B cell (primary cell): Measurements from ENCODE around the gene TUG1. TPM values are rescaled to one million over a fixed set of nuclear protein-coding genes. Genes with fewer than 3 reads are reported as not detected.

Source experiments
- ATAC-seq: fragments of 200-7000 bp; cut with Tn5 transposase; one replicate; pipeline ENCODE4 v1.10.0; 2021; ENCODE audit warnings: low read depth, mild to moderate bottlenecking, moderate number of reproducible peaks, moderate library complexity
- CTCF ChIA-PET: fragments of 350-600 bp; sonication (Branson Sonifier 250); formaldehyde crosslinking; loops from one replicate; lab custom pipeline; 2021; ENCODE audit warnings: antibody characterized with exemption, inconsistent platforms; lab: Charles Lee
- POLR2A ChIA-PET: fragments of 350-600 bp; sonication (Branson Sonifier 250); formaldehyde crosslinking; loops from one replicate; lab custom pipeline; 2021; ENCODE audit warnings: antibody characterized with exemption; lab: Charles Lee
- DNase-seq: peaks from one replicate; pipeline ENCODE4 v3.0.0; 2013
- H2AFZ ChIP-seq: 2 replicates; pipeline ENCODE4 v1.6.1; 2012; ENCODE audit warnings: mild to moderate bottlenecking, low read depth, low read length; ENCODE audit not compliant: insufficient read depth, poor library complexity, severe bottlenecking
- H3K27ac ChIP-seq, 2 donors: 1 replicate in 1 of 2; 2 replicates in 1 of 2; pipeline ENCODE4 v1.5.1; 2012 to 2013; ENCODE audit warnings: low read length in 2 of 2, mild to moderate bottlenecking in 2 of 2, moderate library complexity in 1 of 2
- H3K27me3 ChIP-seq, 4 experiments: fragments of 200-600 bp in 1 of 4; sonication (generic) in 1 of 4; replicated peaks in 1 of 4; 1 replicate in 2 of 4; 2 replicates in 2 of 4; pipeline versions ENCODE4 v1.6.1 to v1.7.0; 2013 to 2016; ENCODE audit warnings: low read length in 3 of 4, mild to moderate bottlenecking in 2 of 4, mixed read lengths in 1 of 4, moderate library complexity in 1 of 4; ENCODE audit not compliant: insufficient read depth in 4 of 4, control insufficient read depth in 3 of 4; ENCODE audit errors: control extremely low read depth in 1 of 4
- H3K36me3 ChIP-seq, 2 experiments: replicated peaks in 1 of 2; 1 replicate in 1 of 2; 2 replicates in 1 of 2; pipeline versions ENCODE4 v1.6.1 to v1.7.1; 2013; ENCODE audit warnings: low read length in 1 of 2; ENCODE audit not compliant: insufficient read depth in 2 of 2, control insufficient read depth in 1 of 2; ENCODE audit errors: control extremely low read depth in 1 of 2, extremely low read depth in 1 of 2
- H3K4me1 ChIP-seq, 2 donors: fragments of 200-600 bp in 1 of 2; sonication (generic) in 1 of 2; 1 replicate in 1 of 2; 2 replicates in 1 of 2; pipeline versions ENCODE4 v1.5.1 to v1.6.1; 2013 to 2017; ENCODE audit warnings: low read length in 2 of 2; ENCODE audit not compliant: control insufficient read depth in 2 of 2, insufficient read depth in 2 of 2
- H3K4me2 ChIP-seq: replicated peaks from 2 replicates; pipeline ENCODE3; 2012; ENCODE audit warnings: mild to moderate bottlenecking, low read depth, low read length; ENCODE audit not compliant: poor library complexity, severe bottlenecking
- H3K4me3 ChIP-seq, 5 experiments: fragments of 200-600 bp in 1 of 5; sonication (generic) in 1 of 5; 1 replicate in 3 of 5; 2 replicates in 2 of 5; pipeline versions ENCODE4 v1.5.1 to v1.7.0; 2011 to 2016; ENCODE audit warnings: low read length in 4 of 5, mild to moderate bottlenecking in 4 of 5, low read depth in 2 of 5, control low read depth in 1 of 5, moderate library complexity in 1 of 5; ENCODE audit not compliant: insufficient read depth in 1 of 5; ENCODE audit errors: control extremely low read depth in 1 of 5, extremely low read depth in 1 of 5
- H3K79me2 ChIP-seq: fragments of 200-600 bp; sonication (generic); one replicate; pipeline ENCODE4 v1.6.0; 2016; ENCODE audit warnings: low read length; ENCODE audit not compliant: control insufficient read depth, insufficient read depth
- H3K9ac ChIP-seq: fragments of 200-600 bp; sonication (generic); 2 replicates; pipeline ENCODE4 v1.6.1; 2017; ENCODE audit warnings: mild to moderate bottlenecking, low read length, moderate library complexity
- H3K9me3 ChIP-seq, 3 donors: one replicate each; pipeline versions ENCODE4 v1.6.1 to v1.7.1; 2013; ENCODE audit warnings: low read length in 2 of 3; ENCODE audit not compliant: control insufficient read depth in 2 of 3, insufficient read depth in 1 of 3; ENCODE audit errors: control extremely low read depth in 1 of 3
- H4K20me1 ChIP-seq: 2 replicates; pipeline ENCODE4 v1.6.0; 2012; ENCODE audit warnings: mild to moderate bottlenecking, low read length; ENCODE audit not compliant: insufficient read depth, control insufficient read depth, poor library complexity, severe bottlenecking
- H3K27ac Mint-ChIP-seq: one replicate; pipeline ENCODE4 v1.8.0; 2021; ENCODE audit warnings: mixed read lengths
- H3K27me3 Mint-ChIP-seq: one replicate; pipeline ENCODE4 v1.8.0; 2021; ENCODE audit warnings: mixed read lengths
- H3K4me1 Mint-ChIP-seq: one replicate; pipeline ENCODE4 v1.8.0; 2021; ENCODE audit warnings: mixed read lengths
- H3K4me3 Mint-ChIP-seq: one replicate; pipeline ENCODE4 v1.8.0; 2021; ENCODE audit warnings: mixed read lengths
- H3K9me3 Mint-ChIP-seq: one replicate; pipeline ENCODE4 v1.8.0; 2022; ENCODE audit warnings: mixed read lengths; ENCODE audit not compliant: insufficient read depth
- EZH2 ChIP-seq: IDR thresholded peaks from 2 replicates; pipeline ENCODE4 v1.6.1; 2012; ENCODE audit warnings: borderline replicate concordance, low read depth, mild to moderate bottlenecking, moderate library complexity, low read length; ENCODE audit not compliant: insufficient read depth, poor library complexity, severe bottlenecking
- WGBS: methylation state at CpG from one replicate; pipeline ENCODE4 v1.1.5; 2013; ENCODE audit warnings: missing lambda C conversion rate; ENCODE audit not compliant: insufficient coverage; 5-methylcytosine and 5-hydroxymethylcytosine counted together
- intact Hi-C: fragments of 100-400 bp; cut with micrococcal nuclease; formaldehyde crosslinking; loops from one replicate; pipeline ENCODE4 v1.10.0; 2022
- polyA plus RNA-seq: library from polyadenylated mRNA; depleted of rRNA; stranded (reverse); fragments of >200 nt; gene quantifications from 2 replicates; pipeline ENCODE4 v1.2.3, GENCODE V29; 2012
- total RNA-seq, 2 donors: library from RNA; stranded (reverse); fragments of 120-200 nt in 1 of 2; gene quantifications; 1 replicate in 1 of 2; 2 replicates in 1 of 2; pipeline versions ENCODE4 v1.2.3 to v1.2.4, GENCODE V29; 2013 to 2022
- TF ChIP-seq, protein P1 (sequence below): fragments of 200-600 bp; IDR thresholded peaks from one replicate; pipeline ENCODE4 v1.8.0; 2022; ENCODE audit warnings: antibody characterized with exemption, mild to moderate bottlenecking

Gene TUG1
- total and polyA plus RNA-seq, 2 donors (not counting 1 experiment from before 2014, with no cell fraction given), result 78.9 to 110 TPM

DNA sequence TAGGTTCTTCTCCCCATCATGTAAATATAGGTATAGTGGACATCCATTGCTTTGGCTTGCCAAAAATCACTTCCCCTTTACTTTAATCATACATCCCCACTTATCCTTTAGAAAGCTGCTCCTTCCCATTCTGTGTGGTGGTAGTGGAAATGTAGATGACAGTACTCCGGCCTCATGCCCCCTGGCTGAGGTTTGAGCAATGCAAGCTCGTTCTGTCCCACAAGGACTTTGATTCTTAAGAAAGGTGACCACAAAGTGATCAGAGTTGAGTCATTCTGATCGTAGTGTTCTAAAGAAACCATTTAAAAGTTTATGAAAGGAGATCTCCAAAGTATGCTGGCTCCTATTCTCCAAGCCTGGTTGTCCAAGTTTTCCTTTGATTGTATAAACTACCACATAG is 10.9 kb downstream of the TUG1 start:
- Histone ChIP-seq H3K27ac (no peak overlapping the region), H3K9me3 (peaks cover 15 to 76% (median 22%) of the 10 kb centered on the region in 3 donors)
- CTCF ChIA-PET, result no interaction called here

DNA sequence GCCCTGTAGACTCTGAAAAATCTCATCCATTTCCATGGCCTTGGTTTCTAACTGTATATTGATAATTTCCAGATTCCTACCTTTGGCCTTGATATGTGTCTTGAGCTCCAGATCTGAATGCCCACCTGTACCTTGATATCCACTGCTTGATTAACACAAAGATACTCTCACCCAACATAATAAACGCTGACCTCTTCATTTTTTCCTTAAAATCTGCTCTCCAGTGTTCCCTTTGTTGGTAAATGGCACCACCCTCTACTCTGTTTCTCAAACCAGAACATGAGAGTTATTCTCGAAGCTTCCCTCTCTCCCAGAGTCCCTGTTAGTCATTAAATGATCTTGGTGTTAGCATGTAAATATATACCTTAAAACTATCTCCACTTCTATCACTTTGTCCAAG is 13.4 kb downstream of the TUG1 start:
- no peak for TF ChIP-seq EZH2
- TF ChIP-seq, protein P1, sequence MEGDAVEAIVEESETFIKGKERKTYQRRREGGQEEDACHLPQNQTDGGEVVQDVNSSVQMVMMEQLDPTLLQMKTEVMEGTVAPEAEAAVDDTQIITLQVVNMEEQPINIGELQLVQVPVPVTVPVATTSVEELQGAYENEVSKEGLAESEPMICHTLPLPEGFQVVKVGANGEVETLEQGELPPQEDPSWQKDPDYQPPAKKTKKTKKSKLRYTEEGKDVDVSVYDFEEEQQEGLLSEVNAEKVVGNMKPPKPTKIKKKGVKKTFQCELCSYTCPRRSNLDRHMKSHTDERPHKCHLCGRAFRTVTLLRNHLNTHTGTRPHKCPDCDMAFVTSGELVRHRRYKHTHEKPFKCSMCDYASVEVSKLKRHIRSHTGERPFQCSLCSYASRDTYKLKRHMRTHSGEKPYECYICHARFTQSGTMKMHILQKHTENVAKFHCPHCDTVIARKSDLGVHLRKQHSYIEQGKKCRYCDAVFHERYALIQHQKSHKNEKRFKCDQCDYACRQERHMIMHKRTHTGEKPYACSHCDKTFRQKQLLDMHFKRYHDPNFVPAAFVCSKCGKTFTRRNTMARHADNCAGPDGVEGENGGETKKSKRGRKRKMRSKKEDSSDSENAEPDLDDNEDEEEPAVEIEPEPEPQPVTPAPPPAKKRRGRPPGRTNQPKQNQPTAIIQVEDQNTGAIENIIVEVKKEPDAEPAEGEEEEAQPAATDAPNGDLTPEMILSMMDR, result no peak
- ChIA-PET CTCF (interaction anchor here (0.6 to 0.9 kb wide), 2 partner anchors 13 to 28 kb away, joined by 3 to 4 read pairs; partner anchors contain the start of gene TUG1), POLR2A (no interaction called here)
- Histone ChIP-seq H3K4me1 (no peaks in the 10 kb centered on the region), H3K79me2 (peaks cover 2% of the 10 kb centered on the region), H3K9me3 (peaks cover 9 to 66% (median 39%) of the 10 kb centered on the region in 3 donors), H3K27ac (no peak overlapping the region), H3K27me3 (no peaks in the 10 kb centered on the region), H3K4me2 (no peak overlapping the region), H3K36me3 (no peaks in the 10 kb centered on the region), H4K20me1 (no peaks in the 10 kb centered on the region), H3K9ac (no peak overlapping the region), H2AFZ (no peak overlapping the region), H3K4me3 (no peak overlapping the region)
- no peak overlapping the region for H3K27ac Mint-ChIP-seq
- H3K9me3 Mint-ChIP-seq, result peaks cover 21% of the 10 kb centered on the region
- H3K4me1 Mint-ChIP-seq, result no peaks in the 10 kb centered on the region
- 88% methylated on average over 1 of the region's 2 CpGs for WGBS
- ATAC-seq (no peak), DNase-seq (no peak)
- intact Hi-C loops, result no loop called here
- H3K4me3 Mint-ChIP-seq, result no peak overlapping the region
- H3K27me3 Mint-ChIP-seq, result no peaks in the 10 kb centered on the region

More for the DNA sequence above, 10.9 kb downstream of the TUG1 start:
- H3K4me1 ChIP-seq, result no peaks in the 10 kb centered on the region
- H3K27ac Mint-ChIP-seq, result no peak overlapping the region
- intact Hi-C loops, result loop anchor here (10.0 kb wide), 1 partner anchor 1435 kb away; the partner anchor contains the start of gene RTCB
- H3K36me3 ChIP-seq, result peaks cover 2 to 9% of the 10 kb centered on the region in 2 experiments
- H3K4me3 ChIP-seq, result no peak overlapping the region
- H3K27me3 Mint-ChIP-seq, result no peaks in the 10 kb centered on the region
- no peak overlapping the region for H3K4me3 Mint-ChIP-seq
- ATAC-seq (no peak), DNase-seq (no peak)
- H3K79me2 ChIP-seq, result peaks cover 17% of the 10 kb centered on the region
- peaks cover 9% of the 10 kb centered on the region for H3K4me1 Mint-ChIP-seq
- no peak for TF ChIP-seq EZH2
- POLR2A ChIA-PET, result no interaction called here
- no peaks in the 10 kb centered on the region for H3K27me3 ChIP-seq
- H4K20me1 ChIP-seq, result peaks cover 9% of the 10 kb centered on the region
- no peak overlapping the region for H2AFZ ChIP-seq
- 74% methylated on average over 3 of the region's 3 CpGs for WGBS
- H3K4me2 ChIP-seq, result no peak overlapping the region
- H3K9ac ChIP-seq, result no peak overlapping the region
- H3K9me3 Mint-ChIP-seq, result peaks cover 27% of the 10 kb centered on the region
